Renal pelvis (tissue), 4 donors: ENCODE results near the gene ZNF581. TPM values are rescaled to one million over a fixed set of nuclear protein-coding genes. Genes with fewer than 3 reads are reported as not detected.

Experiments
- DNase-seq: peaks from one replicate; pipeline ENCODE4 v3.0.0-alpha.2; 2013
- polyA plus RNA-seq, 3 donors: library from polyadenylated mRNA; unstranded; fragments of 120-200 nt; gene quantifications; one replicate each; pipeline ENCODE4 v1.2.1, GENCODE V29; 2013; ENCODE audit not compliant: insufficient read length in 3 of 3

Gene ZNF581
- polyA plus RNA-seq, 3 donors = 28.3 to 35.1 (median 32.8) TPM

GRCh38 chr19:55623130-55623529 lies 20.3 kb upstream of the ZNF581 start:
- DNase-seq = no peak

- no peak for DNase-seq
Observed at GRCh38 chr19:55623561-55623960, 19.9 kb upstream of the ZNF581 start.

GRCh38 chr19:55624109-55625003 lies 19.1 kb upstream of the ZNF581 start, which contains the start of gene ZNF784:
ZNF784 (minus strand) TSS chr19:55624566; CDS start chr19:55624561, 5 bp downstream.
- DNase-seq = peak; percentile 92

- no peak for DNase-seq
Observed at GRCh38 chr19:55625004-55625326, 18.5 kb upstream of the ZNF581 start.

- DNase-seq = no peak
Observed at GRCh38 chr19:55626350-55626749, 17.1 kb upstream of the ZNF581 start.

- peak; percentile 92 for DNase-seq
Observed at GRCh38 chr19:55632463-55632834, 11.0 kb upstream of the ZNF581 start.

- DNase-seq = no peak
Observed at GRCh38 chr19:55633861-55634260, 9.6 kb upstream of the ZNF581 start.

- no peak for DNase-seq
Observed at GRCh38 chr19:55635334-55635717, 8.1 kb upstream of the ZNF581 start.

- DNase-seq = no peak
Observed at GRCh38 chr19:55635856-55636440, 7.5 kb upstream of the ZNF581 start.

- DNase-seq = no peak
Observed at GRCh38 chr19:55636723-55637122, 6.7 kb upstream of the ZNF581 start.

- DNase-seq = no peak
Observed at GRCh38 chr19:55637534-55637933, 5.9 kb upstream of the ZNF581 start.

GRCh38 chr19:55638864-55639359 lies 4.5 kb upstream of the ZNF581 start:
- DNase-seq = no peak

- DNase-seq = no peak
Observed at GRCh38 chr19:55640043-55640576, 3.3 kb upstream of the ZNF581 start.

GRCh38 chr19:55640577-55641425 lies 2.6 kb upstream of the ZNF581 start, which contains the start of gene ZNF580:
ZNF580 (plus strand) TSS chr19:55641002; CDS start chr19:55642509, 1,507 bp downstream.
- DNase-seq = peak; percentile 65

GRCh38 chr19:55641426-55642152 lies 1.9 kb upstream of the ZNF581 start:
- no peak for DNase-seq

GRCh38 chr19:55642153-55643002 lies 1.1 kb upstream of the ZNF581 start:
- no peak for DNase-seq

- DNase-seq = no peak
Observed at GRCh38 chr19:55643887-55644176, 383 bp downstream of the ZNF581 start.

- no peak for DNase-seq
Observed at GRCh38 chr19:55644191-55644833, 863 bp downstream of the ZNF581 start.

- no peak for DNase-seq
Observed at GRCh38 chr19:55644842-55645511, 1.5 kb downstream of the ZNF581 start.
